Activated CD4-positive, alpha-beta T cell treated with anti-CD3 and anti-CD28 coated beads, Interleukin-10, Interleukin-2, amounts not matched to agents 100 ng/mL and 50 ng/mL, durations not matched to agents 16 hours and 8 hours (primary cell): Measurements from ENCODE around the gene TAS2R50.
"Not testable (repeated sequence)": the region's sequence is repeated elsewhere in the genome, so short reads cannot be mapped to it uniquely, and the experiment has no call there.

Experiments
- DNase-seq: peaks from one replicate; pipeline ENCODE4 v3.0.0-alpha.2; 2020

Gene TAS2R50

GRCh38 chr12:10986812-10987211 is at the start of gene TAS2R50:
Gene TAS2R50 (minus strand): TSS chr12:10986912. CDS start chr12:10986860, 52 bp downstream.
- no peak for DNase-seq

- DNase-seq = not testable (repeated sequence)
These were observed 47.2 kb upstream of the TAS2R50 start for GRCh38 chr12:11033959-11034358.

GRCh38 chr12:11031307-11031706 is 44.6 kb upstream of the TAS2R50 start, which contains the start of gene TAS2R31:
Gene TAS2R31 (minus strand): TSS chr12:11031407. CDS start chr12:11031335, 72 bp downstream.
- no peak for DNase-seq

GRCh38 chr12:11026118-11026517 is 39.4 kb upstream of the TAS2R50 start:
- DNase-seq = no peak

- no peak for DNase-seq
These were observed 36.7 kb upstream of the TAS2R50 start for GRCh38 chr12:11023387-11023786.

GRCh38 chr12:11022520-11022919 is 35.8 kb upstream of the TAS2R50 start, which contains the start of gene TAS2R19:
Gene TAS2R19 (minus strand): TSS chr12:11022620. CDS start chr12:11022571, 49 bp downstream.
- DNase-seq = no peak

- DNase-seq = no peak
These were observed 30.2 kb upstream of the TAS2R50 start for GRCh38 chr12:11016937-11017336.

- DNase-seq = no peak
These were observed 29.2 kb upstream of the TAS2R50 start for GRCh38 chr12:11015775-11016430.

GRCh38 chr12:11014234-11014633 is 27.5 kb upstream of the TAS2R50 start:
- DNase-seq = no peak

- DNase-seq = no peak
These were observed 20.9 kb upstream of the TAS2R50 start for GRCh38 chr12:11007608-11008007.

- no peak for DNase-seq
These were observed 11.5 kb upstream of the TAS2R50 start, which contains the start of gene TAS2R20 for GRCh38 chr12:10998204-10998603. Gene TAS2R20 (minus strand): TSS chr12:10998304. CDS start chr12:10997875, 429 bp downstream.

GRCh38 chr12:10994307-10994706 is 7.6 kb upstream of the TAS2R50 start:
- DNase-seq = no peak

GRCh38 chr12:10989107-10989506 is 2.4 kb upstream of the TAS2R50 start:
- DNase-seq = no peak

- peak; percentile 90 for DNase-seq
These were observed 4.5 kb downstream of the TAS2R50 start for GRCh38 chr12:10982244-10982643.

GRCh38 chr12:10974965-10975364 is 11.7 kb downstream of the TAS2R50 start:
- DNase-seq = no peak

GRCh38 chr12:10968765-10969456 is 17.8 kb downstream of the TAS2R50 start:
- no peak for DNase-seq

GRCh38 chr12:10967409-10967808 is 19.3 kb downstream of the TAS2R50 start:
- DNase-seq = no peak

GRCh38 chr12:10966314-10966713 is 20.4 kb downstream of the TAS2R50 start:
- no peak for DNase-seq

GRCh38 chr12:10965476-10965875 is 21.2 kb downstream of the TAS2R50 start:
- no peak for DNase-seq

GRCh38 chr12:10960211-10960610 is 26.5 kb downstream of the TAS2R50 start:
- no peak for DNase-seq

GRCh38 chr12:10959804-10960203 is 26.9 kb downstream of the TAS2R50 start:
- DNase-seq = peak; percentile 3

GRCh38 chr12:10957741-10958140 is 29.0 kb downstream of the TAS2R50 start:
- no peak for DNase-seq

GRCh38 chr12:10956085-10956484 is 30.6 kb downstream of the TAS2R50 start:
- DNase-seq = no peak

- DNase-seq = no peak
These were observed 34.1 kb downstream of the TAS2R50 start for GRCh38 chr12:10952645-10953044.
